HUES64 (cell line): ENCODE results near the gene CCDC47. TPM values are rescaled to one million over a fixed set of nuclear protein-coding genes. Genes with fewer than 3 reads are reported as not detected.

Experiments
- H3K27ac ChIP-seq: 2 replicates; pipeline ENCODE4 v1.7.0; 2013; ENCODE audit warnings: low read depth, low read length, inconsistent platforms
- H3K27me3 ChIP-seq: 2 replicates; pipeline ENCODE4 v1.6.1; 2013; ENCODE audit warnings: mild to moderate bottlenecking, low read length; ENCODE audit not compliant: insufficient read depth
- H3K36me3 ChIP-seq: 2 replicates; pipeline ENCODE4 v1.6.1; 2013; ENCODE audit warnings: mild to moderate bottlenecking, low read length; ENCODE audit not compliant: insufficient read depth
- H3K4me1 ChIP-seq: 2 replicates; pipeline ENCODE4 v1.6.1; 2013; ENCODE audit warnings: mild to moderate bottlenecking, low read length, moderate library complexity; ENCODE audit not compliant: insufficient read depth
- H3K4me3 ChIP-seq: 2 replicates; pipeline ENCODE4 v1.5.1; 2013; ENCODE audit warnings: mild to moderate bottlenecking, low read length, moderate library complexity
- H3K9ac ChIP-seq: 2 replicates; pipeline ENCODE4 v1.6.1; 2013; ENCODE audit warnings: mild to moderate bottlenecking, low read depth, low read length
- H3K9me3 ChIP-seq: 2 replicates; pipeline ENCODE4 v1.6.1; 2013; ENCODE audit warnings: low read depth, low read length; ENCODE audit not compliant: insufficient read depth
- WGBS: fragments of 150-250, 120-280 bp; methylation state at CpG from one replicate; pipeline ENCODE4 v1.1.7; 2013; ENCODE audit warnings: missing lambda C conversion rate; 5-methylcytosine and 5-hydroxymethylcytosine counted together
- polyA plus RNA-seq, 2 experiments: library from polyadenylated mRNA; stranded (reverse); fragments of 50-300 nt; gene quantifications; one replicate each; pipeline ENCODE4 v1.2.3, GENCODE V29; 2013

The CCDC47 gene, protein sequence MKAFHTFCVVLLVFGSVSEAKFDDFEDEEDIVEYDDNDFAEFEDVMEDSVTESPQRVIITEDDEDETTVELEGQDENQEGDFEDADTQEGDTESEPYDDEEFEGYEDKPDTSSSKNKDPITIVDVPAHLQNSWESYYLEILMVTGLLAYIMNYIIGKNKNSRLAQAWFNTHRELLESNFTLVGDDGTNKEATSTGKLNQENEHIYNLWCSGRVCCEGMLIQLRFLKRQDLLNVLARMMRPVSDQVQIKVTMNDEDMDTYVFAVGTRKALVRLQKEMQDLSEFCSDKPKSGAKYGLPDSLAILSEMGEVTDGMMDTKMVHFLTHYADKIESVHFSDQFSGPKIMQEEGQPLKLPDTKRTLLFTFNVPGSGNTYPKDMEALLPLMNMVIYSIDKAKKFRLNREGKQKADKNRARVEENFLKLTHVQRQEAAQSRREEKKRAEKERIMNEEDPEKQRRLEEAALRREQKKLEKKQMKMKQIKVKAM
- 66.8 TPM for polyA plus RNA-seq (2013, experiment 1 of 2)
- 65.5 TPM for polyA plus RNA-seq (2013, experiment 2 of 2)

GRCh38 chr17:63773272-63774140 is at the start of gene CCDC47:
Gene CCDC47 (minus strand): TSS chr17:63773597. CDS start chr17:63766175, 7,422 bp downstream.
- Histone ChIP-seq H3K36me3 (peaks cover 30% of the 10 kb centered on the region; the same call in 1 of the 2 replicates), H3K9ac (peak within 1 kb of the TSS; percentile 97), H3K4me3 (peak within 1 kb of the TSS; percentile 68), H3K9me3 (no peaks in the 10 kb centered on the region), H3K27me3 (no peaks in the 10 kb centered on the region), H3K4me1 (0 out of 2 replicates have a peak, but pooled peaks cover 7% of the 10 kb centered on the region), H3K27ac (peak within 1 kb of the TSS; percentile 97)
- WGBS = under 1% methylated on average over 74 of the region's 74 CpGs

- no peaks in the 10 kb centered on the region for H3K9me3 ChIP-seq
- no peaks in the 10 kb centered on the region for H3K27me3 ChIP-seq
- no peak overlapping the region for H3K27ac ChIP-seq
- peaks cover 83% of the 10 kb centered on the region for H3K36me3 ChIP-seq
- H3K4me3 ChIP-seq = no peak overlapping the region
- H3K9ac ChIP-seq = no peak overlapping the region
- H3K4me1 ChIP-seq = 0 out of 2 replicates have a peak, but pooled peaks cover 6% of the 10 kb centered on the region
These were observed 49.1 kb upstream of the CCDC47 start for GRCh38 chr17:63822537-63822936.

GRCh38 chr17:63821804-63822203 is 48.4 kb upstream of the CCDC47 start:
- Histone ChIP-seq H3K9me3 (no peaks in the 10 kb centered on the region), H3K36me3 (peaks cover 90% of the 10 kb centered on the region), H3K27ac (no peak overlapping the region), H3K27me3 (no peaks in the 10 kb centered on the region), H3K4me1 (0 out of 2 replicates have a peak, but pooled peaks cover 6% of the 10 kb centered on the region), H3K9ac (no peak overlapping the region), H3K4me3 (no peak overlapping the region)
- WGBS = 91% methylated on average over 6 of the region's 6 CpGs

DNA sequence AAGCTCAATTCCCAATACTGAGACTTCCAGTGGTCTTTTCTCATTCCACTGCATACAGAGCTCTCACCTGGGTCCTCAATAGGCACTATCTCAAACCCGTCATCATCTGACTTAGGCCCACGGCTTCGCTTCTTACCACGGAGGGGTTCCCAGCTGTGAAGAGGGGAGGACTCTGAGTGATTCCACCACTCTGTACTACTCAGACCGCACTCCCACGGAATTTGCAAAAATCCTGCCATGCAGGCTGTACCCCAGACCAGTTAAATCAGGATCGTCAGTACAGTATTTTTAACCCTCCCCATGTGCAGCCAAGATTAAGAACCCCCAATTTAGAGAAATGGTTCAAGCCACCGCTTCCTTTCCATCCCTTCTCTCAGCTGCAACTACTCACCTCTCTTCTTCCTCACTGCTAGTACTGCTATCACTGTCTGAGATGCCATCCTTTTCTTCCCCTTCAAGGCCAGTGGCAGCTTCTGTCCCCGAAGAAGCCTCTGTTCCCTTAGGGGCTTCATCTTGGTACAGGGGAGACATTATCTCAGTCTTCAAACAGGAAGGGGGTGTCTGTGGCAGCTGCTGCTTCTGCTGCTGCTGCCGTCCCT is 47.7 kb upstream of the CCDC47 start:
- Histone ChIP-seq H3K36me3 (peaks cover 98% of the 10 kb centered on the region), H3K27ac (no peak overlapping the region), H3K9me3 (no peaks in the 10 kb centered on the region), H3K27me3 (no peaks in the 10 kb centered on the region), H3K4me3 (no peak overlapping the region), H3K4me1 (0 out of 2 replicates have a peak, but pooled peaks cover 4% of the 10 kb centered on the region), H3K9ac (no peak overlapping the region)
- WGBS = 95% methylated on average over 10 of the region's 10 CpGs

- no peak overlapping the region for H3K27ac ChIP-seq
- peaks cover 98% of the 10 kb centered on the region for H3K36me3 ChIP-seq
- WGBS = 92% methylated on average over 21 of the region's 21 CpGs
- H3K4me3 ChIP-seq = no peak overlapping the region
- H3K9ac ChIP-seq = no peak overlapping the region
- no peaks in the 10 kb centered on the region for H3K27me3 ChIP-seq
- H3K4me1 ChIP-seq = no peaks in the 10 kb centered on the region
- H3K9me3 ChIP-seq = no peaks in the 10 kb centered on the region
These were observed 46.5 kb upstream of the CCDC47 start for GRCh38 chr17:63819585-63820537.

- 91% methylated on average over 6 of the region's 6 CpGs for WGBS
- Histone ChIP-seq H3K4me3 (no peak overlapping the region), H3K9me3 (no peaks in the 10 kb centered on the region), H3K4me1 (no peaks in the 10 kb centered on the region), H3K36me3 (peaks cover 98% of the 10 kb centered on the region), H3K27me3 (no peaks in the 10 kb centered on the region), H3K9ac (no peak overlapping the region), H3K27ac (no peak overlapping the region)
These were observed 45.7 kb upstream of the CCDC47 start for GRCh38 chr17:63819131-63819530.

DNA sequence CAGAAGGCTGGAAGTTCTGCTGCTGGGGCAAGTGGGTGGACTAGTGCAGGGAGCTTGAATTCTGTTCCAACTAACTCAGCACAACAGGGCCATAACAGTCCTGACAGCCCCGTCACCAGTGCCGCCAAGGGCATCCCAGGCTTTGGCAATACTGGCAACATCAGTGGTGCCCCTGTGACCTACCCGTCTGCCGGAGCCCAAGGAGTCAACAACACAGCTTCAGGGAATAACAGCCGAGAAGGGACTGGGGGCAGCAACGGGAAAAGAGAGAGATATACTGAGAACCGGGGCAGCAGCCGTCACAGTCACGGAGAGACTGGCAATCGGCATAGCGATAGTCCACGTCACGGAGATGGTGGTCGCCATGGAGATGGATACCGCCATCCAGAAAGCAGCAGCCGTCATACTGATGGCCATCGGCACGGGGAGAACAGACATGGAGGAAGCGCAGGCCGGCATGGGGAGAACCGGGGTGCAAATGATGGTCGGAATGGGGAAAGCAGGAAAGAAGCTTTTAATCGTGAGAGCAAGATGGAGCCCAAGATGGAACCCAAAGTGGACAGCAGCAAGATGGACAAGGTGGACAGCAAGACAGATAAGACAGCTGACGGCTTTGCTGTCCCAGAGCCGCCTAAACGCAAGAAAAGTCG is 44.5 kb upstream of the CCDC47 start:
- Histone ChIP-seq H3K4me3 (no peak overlapping the region), H3K9me3 (no peaks in the 10 kb centered on the region), H3K4me1 (no peaks in the 10 kb centered on the region), H3K9ac (no peak overlapping the region), H3K36me3 (peaks cover 99% of the 10 kb centered on the region), H3K27me3 (no peaks in the 10 kb centered on the region), H3K27ac (no peak overlapping the region)
- 95% methylated on average over 27 of the region's 27 CpGs for WGBS

DNA sequence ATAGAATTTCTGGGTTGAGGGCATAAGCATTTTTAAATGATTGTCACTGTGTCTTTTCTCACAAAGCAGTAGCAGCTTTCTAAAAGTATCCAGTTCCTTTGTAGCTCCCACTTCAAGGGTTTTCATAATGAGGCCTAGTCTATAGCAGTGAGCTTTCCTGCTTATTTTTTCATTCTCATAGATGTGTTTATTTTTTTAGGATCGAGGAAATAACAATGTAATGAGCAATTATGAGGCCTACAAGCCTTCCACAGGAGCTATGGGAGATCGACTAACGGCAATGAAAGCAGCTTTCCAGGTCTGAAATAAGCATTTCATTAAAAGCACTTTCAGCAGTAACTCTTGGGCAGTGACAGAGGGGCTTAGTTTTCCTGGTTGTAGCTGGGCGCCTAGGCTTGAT is 43.3 kb upstream of the CCDC47 start:
- Histone ChIP-seq H3K36me3 (peaks cover 99% of the 10 kb centered on the region), H3K9me3 (no peaks in the 10 kb centered on the region), H3K4me1 (no peaks in the 10 kb centered on the region), H3K4me3 (no peak overlapping the region), H3K27me3 (no peaks in the 10 kb centered on the region), H3K27ac (no peak overlapping the region), H3K9ac (no peak overlapping the region)
- WGBS = 95% methylated on average over 4 of the region's 4 CpGs

- Histone ChIP-seq H3K27ac (no peak overlapping the region), H3K36me3 (peaks cover 99% of the 10 kb centered on the region), H3K9ac (no peak overlapping the region), H3K4me3 (no peak overlapping the region), H3K4me1 (no peaks in the 10 kb centered on the region), H3K27me3 (no peaks in the 10 kb centered on the region), H3K9me3 (no peaks in the 10 kb centered on the region)
- WGBS = 96% methylated on average over 2 of the region's 2 CpGs
These were observed 42.7 kb upstream of the CCDC47 start for GRCh38 chr17:63816123-63816522.

- H3K36me3 ChIP-seq = peaks cover 100% of the 10 kb centered on the region
- H3K9ac ChIP-seq = no peak overlapping the region
- no peak overlapping the region for H3K4me3 ChIP-seq
- H3K9me3 ChIP-seq = no peaks in the 10 kb centered on the region
- no peaks in the 10 kb centered on the region for H3K4me1 ChIP-seq
- 98% methylated on average over 6 of the region's 9 CpGs for WGBS
- H3K27me3 ChIP-seq = no peaks in the 10 kb centered on the region
- H3K27ac ChIP-seq = no peak overlapping the region
These were observed 36.6 kb upstream of the CCDC47 start for GRCh38 chr17:63809970-63810369.
